Activated naive CD4-positive, alpha-beta T cell treated with Interleukin-2 at 50 U/mL for 16 hours (primary cell): ENCODE data around the gene NKAP.
"Not testable (repeated sequence)": the region's sequence is repeated elsewhere in the genome, so short reads cannot be mapped to it uniquely, and the experiment has no call there.

Source experiments
- DNase-seq: peaks from one replicate; pipeline ENCODE4 v3.0.0-alpha.2; 2020

The NKAP gene

GRCh38 chrX:119943185-119943988 is at the start of gene NKAP:
Gene NKAP, minus strand, starts transcription at chrX:119943751. Its CDS starts 146 bp downstream, at chrX:119943605.
- peak; percentile 83 for DNase-seq

GRCh38 chrX:119991005-119991787 is 47.6 kb upstream of the NKAP start:
- DNase-seq: no peak

GRCh38 chrX:119990556-119991004 is 47.0 kb upstream of the NKAP start:
- no peak for DNase-seq

- no peak for DNase-seq
Measured at GRCh38 chrX:119989905-119990555, 46.5 kb upstream of the NKAP start.

- no peak for DNase-seq
Measured at GRCh38 chrX:119986203-119986602, 42.7 kb upstream of the NKAP start.

GRCh38 chrX:119984652-119985051 is 41.1 kb upstream of the NKAP start:
- no peak for DNase-seq

GRCh38 chrX:119983494-119983893 is 39.9 kb upstream of the NKAP start:
- DNase-seq: no peak

GRCh38 chrX:119982145-119982544 is 38.6 kb upstream of the NKAP start:
- DNase-seq: no peak

- DNase-seq: no peak
Measured at GRCh38 chrX:119981286-119982070, 37.9 kb upstream of the NKAP start.

- not testable (repeated sequence) for DNase-seq
Measured at GRCh38 chrX:119977172-119977571, 33.6 kb upstream of the NKAP start.

- DNase-seq: no peak
Measured at GRCh38 chrX:119971184-119971583, 27.6 kb upstream of the NKAP start.

GRCh38 chrX:119970574-119970973 is 27.0 kb upstream of the NKAP start:
- no peak for DNase-seq

- not testable (repeated sequence) for DNase-seq
Measured at GRCh38 chrX:119966837-119967236, 23.3 kb upstream of the NKAP start.

GRCh38 chrX:119960625-119961024 is 17.1 kb upstream of the NKAP start:
- DNase-seq: no peak

GRCh38 chrX:119955807-119956570 is 12.4 kb upstream of the NKAP start:
- DNase-seq: peak; percentile 17

- DNase-seq: no peak
Measured at GRCh38 chrX:119954374-119954773, 10.8 kb upstream of the NKAP start.

GRCh38 chrX:119948381-119948780 is 4.8 kb upstream of the NKAP start:
- no peak for DNase-seq

- no peak for DNase-seq
Measured at GRCh38 chrX:119945481-119945880, 1.9 kb upstream of the NKAP start.

GRCh38 chrX:119942831-119943184 is 743 bp downstream of the NKAP start:
- no peak for DNase-seq

GRCh38 chrX:119942173-119942819 is 1.3 kb downstream of the NKAP start:
- DNase-seq: no peak

- DNase-seq: no peak
Measured at GRCh38 chrX:119941336-119941735, 2.2 kb downstream of the NKAP start.
